Epithelial cell of proximal tubule (primary cell): Measurements from ENCODE around the gene C2CD4D. TPM values are rescaled to one million over a fixed set of nuclear protein-coding genes. Genes with fewer than 3 reads are reported as not detected.

Experiments
- DNase-seq: peaks from one replicate; pipeline ENCODE4 v3.0.0-alpha.2; 2011; ENCODE audit warnings: low read depth
- H3K4me3 ChIP-seq: 2 replicates; pipeline ENCODE4 v1.5.1; 2011; ENCODE audit warnings: low read depth, mild to moderate bottlenecking, low read length
- CTCF ChIP-seq: conservative IDR thresholded peaks from 2 replicates; pipeline ENCODE4 v1.5.1; 2012; ENCODE audit warnings: low read depth, mild to moderate bottlenecking, low read length
- total RNA-seq: library from RNA; depleted of rRNA; stranded (reverse); fragments of >200 nt; gene quantifications from 2 replicates; pipeline ENCODE4 v1.2.3, GENCODE V29; 2015

The C2CD4D gene
- total RNA-seq, 1 donor from 2014 or later, result 1.0 TPM

GRCh38 chr1:151864411-151864810 lies 24.8 kb upstream of the C2CD4D start:
- no peak for TF ChIP-seq CTCF
- no peak for DNase-seq
- no peak overlapping the region for H3K4me3 ChIP-seq

GRCh38 chr1:151862604-151863003 lies 23.0 kb upstream of the C2CD4D start:
- no peak for TF ChIP-seq CTCF
- H3K4me3 ChIP-seq, result no peak overlapping the region
- DNase-seq, result no peak

- DNase-seq, result no peak
- H3K4me3 ChIP-seq, result no peak overlapping the region
- TF ChIP-seq CTCF, result no peak
These were observed 21.0 kb upstream of the C2CD4D start for GRCh38 chr1:151860504-151861187.

- no peak for DNase-seq
- no peak overlapping the region for H3K4me3 ChIP-seq
- no peak for TF ChIP-seq CTCF
These were observed 20.3 kb upstream of the C2CD4D start for GRCh38 chr1:151859891-151860293.

GRCh38 chr1:151858886-151859665 lies 19.5 kb upstream of the C2CD4D start:
- TF ChIP-seq CTCF, result no peak
- DNase-seq, result no peak

GRCh38 chr1:151858030-151858746 lies 18.6 kb upstream of the C2CD4D start:
- TF ChIP-seq CTCF, result no peak
- no peak for DNase-seq
- no peak overlapping the region for H3K4me3 ChIP-seq

More at GRCh38 chr1:151858886-151859665, 19.5 kb upstream of the C2CD4D start:
- no peak overlapping the region for H3K4me3 ChIP-seq
